ENCODE results near the gene TOX3.

The TOX3 gene

DNA sequence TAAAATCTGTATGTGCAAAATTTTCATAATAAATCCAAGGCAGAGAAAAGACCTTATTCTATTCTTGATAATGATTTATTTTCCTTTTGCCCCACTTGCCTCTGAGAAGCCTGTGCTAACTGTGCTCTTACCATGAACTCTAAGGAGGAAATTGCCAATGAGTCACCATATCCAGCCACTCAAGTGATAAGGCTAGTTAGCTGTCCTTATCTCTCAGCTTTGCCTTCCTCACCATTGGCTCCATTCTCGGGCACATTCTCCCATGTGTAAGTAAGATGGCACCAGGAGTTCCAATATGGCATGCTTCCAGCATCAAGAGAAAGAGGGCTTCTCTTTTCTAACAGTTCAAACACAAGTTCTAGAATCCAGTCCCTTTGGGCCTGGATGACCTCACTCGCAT, 142.4 kb downstream of the TOX3 start:
- ATAC-seq, result no peak
- TF ChIP-seq TOX (CRISPR knock-in tag; IDR thresholded peaks at IDR 0.05; ENCODE audit: borderline replicate concordance), result no peak
- TF ChIP-seq CREB5 (CRISPR knock-in tag; IDR thresholded peaks at IDR 0.05; ENCODE audit: low read depth), result no peak
- no peak for TF ChIP-seq SNAI2 (CRISPR knock-in tag; IDR thresholded peaks at IDR 0.05)
- TF ChIP-seq GLIS3 (CRISPR knock-in tag; IDR thresholded peaks at IDR 0.05), result no peak
- TF ChIP-seq, protein P1, sequence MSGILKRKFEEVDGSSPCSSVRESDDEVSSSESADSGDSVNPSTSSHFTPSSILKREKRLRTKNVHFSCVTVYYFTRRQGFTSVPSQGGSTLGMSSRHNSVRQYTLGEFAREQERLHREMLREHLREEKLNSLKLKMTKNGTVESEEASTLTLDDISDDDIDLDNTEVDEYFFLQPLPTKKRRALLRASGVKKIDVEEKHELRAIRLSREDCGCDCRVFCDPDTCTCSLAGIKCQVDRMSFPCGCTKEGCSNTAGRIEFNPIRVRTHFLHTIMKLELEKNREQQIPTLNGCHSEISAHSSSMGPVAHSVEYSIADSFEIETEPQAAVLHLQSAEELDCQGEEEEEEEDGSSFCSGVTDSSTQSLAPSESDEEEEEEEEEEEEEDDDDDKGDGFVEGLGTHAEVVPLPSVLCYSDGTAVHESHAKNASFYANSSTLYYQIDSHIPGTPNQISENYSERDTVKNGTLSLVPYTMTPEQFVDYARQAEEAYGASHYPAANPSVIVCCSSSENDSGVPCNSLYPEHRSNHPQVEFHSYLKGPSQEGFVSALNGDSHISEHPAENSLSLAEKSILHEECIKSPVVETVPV (CRISPR knock-in tag; IDR thresholded peaks at IDR 0.05), result no peak
- no peak for TF ChIP-seq ZNF565 (CRISPR knock-in tag; conservative IDR thresholded peaks at IDR 0.05; ENCODE audit: low read depth)
- TF ChIP-seq ESRRG (CRISPR knock-in tag; IDR thresholded peaks at IDR 0.05), result no peak
- no peak for TF ChIP-seq POU6F1 (CRISPR knock-in tag; IDR thresholded peaks at IDR 0.05; ENCODE audit: borderline replicate concordance, low read depth)
- TF ChIP-seq ZNF70 (CRISPR knock-in tag; IDR thresholded peaks at IDR 0.05), result no peak
- TF ChIP-seq RARB (CRISPR knock-in tag; IDR thresholded peaks at IDR 0.05), result no peak
- TF ChIP-seq TCF4 (CRISPR knock-in tag; IDR thresholded peaks at IDR 0.05; ENCODE audit: borderline replicate concordance), result no peak
- TF ChIP-seq ISL1 (CRISPR knock-in tag; IDR thresholded peaks at IDR 0.05), result no peak
- TF ChIP-seq, protein P2, sequence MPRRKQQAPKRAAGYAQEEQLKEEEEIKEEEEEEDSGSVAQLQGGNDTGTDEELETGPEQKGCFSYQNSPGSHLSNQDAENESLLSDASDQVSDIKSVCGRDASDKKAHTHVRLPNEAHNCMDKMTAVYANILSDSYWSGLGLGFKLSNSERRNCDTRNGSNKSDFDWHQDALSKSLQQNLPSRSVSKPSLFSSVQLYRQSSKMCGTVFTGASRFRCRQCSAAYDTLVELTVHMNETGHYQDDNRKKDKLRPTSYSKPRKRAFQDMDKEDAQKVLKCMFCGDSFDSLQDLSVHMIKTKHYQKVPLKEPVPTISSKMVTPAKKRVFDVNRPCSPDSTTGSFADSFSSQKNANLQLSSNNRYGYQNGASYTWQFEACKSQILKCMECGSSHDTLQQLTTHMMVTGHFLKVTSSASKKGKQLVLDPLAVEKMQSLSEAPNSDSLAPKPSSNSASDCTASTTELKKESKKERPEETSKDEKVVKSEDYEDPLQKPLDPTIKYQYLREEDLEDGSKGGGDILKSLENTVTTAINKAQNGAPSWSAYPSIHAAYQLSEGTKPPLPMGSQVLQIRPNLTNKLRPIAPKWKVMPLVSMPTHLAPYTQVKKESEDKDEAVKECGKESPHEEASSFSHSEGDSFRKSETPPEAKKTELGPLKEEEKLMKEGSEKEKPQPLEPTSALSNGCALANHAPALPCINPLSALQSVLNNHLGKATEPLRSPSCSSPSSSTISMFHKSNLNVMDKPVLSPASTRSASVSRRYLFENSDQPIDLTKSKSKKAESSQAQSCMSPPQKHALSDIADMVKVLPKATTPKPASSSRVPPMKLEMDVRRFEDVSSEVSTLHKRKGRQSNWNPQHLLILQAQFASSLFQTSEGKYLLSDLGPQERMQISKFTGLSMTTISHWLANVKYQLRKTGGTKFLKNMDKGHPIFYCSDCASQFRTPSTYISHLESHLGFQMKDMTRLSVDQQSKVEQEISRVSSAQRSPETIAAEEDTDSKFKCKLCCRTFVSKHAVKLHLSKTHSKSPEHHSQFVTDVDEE (CRISPR knock-in tag; IDR thresholded peaks at IDR 0.05), result no peak

GRCh38 chr16:52399116-52399515, 147.8 kb downstream of the TOX3 start:
- TF ChIP-seq, protein P1 (CRISPR knock-in tag; IDR thresholded peaks at IDR 0.05), result no peak
- TF ChIP-seq OSR1 (CRISPR knock-in tag; IDR thresholded peaks at IDR 0.05) (no peak), POU6F1 (CRISPR knock-in tag; IDR thresholded peaks at IDR 0.05; ENCODE audit: borderline replicate concordance, low read depth) (no peak), PPARA (CRISPR knock-in tag; IDR thresholded peaks at IDR 0.05; ENCODE audit: borderline replicate concordance) (no peak), ISL1 (CRISPR knock-in tag; IDR thresholded peaks at IDR 0.05) (no peak), ZFP30 (CRISPR knock-in tag; IDR thresholded peaks at IDR 0.05) (no peak), ESRRG (CRISPR knock-in tag; IDR thresholded peaks at IDR 0.05) (no peak), PATZ1 (CRISPR knock-in tag; IDR thresholded peaks at IDR 0.05; ENCODE audit: borderline replicate concordance) (no peak), SNAI2 (CRISPR knock-in tag; IDR thresholded peaks at IDR 0.05) (no peak), ZNF565 (CRISPR knock-in tag; conservative IDR thresholded peaks at IDR 0.05; ENCODE audit: low read depth) (no peak), TCF4 (CRISPR knock-in tag; IDR thresholded peaks at IDR 0.05; ENCODE audit: borderline replicate concordance) (no peak), TOX (CRISPR knock-in tag; IDR thresholded peaks at IDR 0.05; ENCODE audit: borderline replicate concordance) (no peak), ZC3H10 (CRISPR knock-in tag; IDR thresholded peaks at IDR 0.05) (no peak), ARNTL (CRISPR knock-in tag; IDR thresholded peaks at IDR 0.05; ENCODE audit: borderline replicate concordance, low read depth) (no peak), RARB (CRISPR knock-in tag; IDR thresholded peaks at IDR 0.05) (no peak), CREB5 (CRISPR knock-in tag; IDR thresholded peaks at IDR 0.05; ENCODE audit: low read depth) (no peak), ZFP3 (CRISPR knock-in tag; IDR thresholded peaks at IDR 0.05) (no peak), GLIS3 (CRISPR knock-in tag; IDR thresholded peaks at IDR 0.05) (no peak), ZNF8 (CRISPR knock-in tag; IDR thresholded peaks at IDR 0.05) (no peak)
- TF ChIP-seq, protein P2 (CRISPR knock-in tag; IDR thresholded peaks at IDR 0.05), result no peak
- ATAC-seq, result no peak
